Retina (tissue), 1 donor: Measurements from ENCODE around the gene CBFA2T3.
A peak's percentile ranks its signal among the peaks of the same experiment; 100 is the strongest.
"Not testable (repeated sequence)": the region's sequence is repeated elsewhere in the genome, so short reads cannot be mapped to it uniquely, and the experiment has no call there.

Source experiments
- DNase-seq: peaks from one replicate; pipeline ENCODE4 v3.0.0-alpha.2; 2016

Gene CBFA2T3

DNA sequence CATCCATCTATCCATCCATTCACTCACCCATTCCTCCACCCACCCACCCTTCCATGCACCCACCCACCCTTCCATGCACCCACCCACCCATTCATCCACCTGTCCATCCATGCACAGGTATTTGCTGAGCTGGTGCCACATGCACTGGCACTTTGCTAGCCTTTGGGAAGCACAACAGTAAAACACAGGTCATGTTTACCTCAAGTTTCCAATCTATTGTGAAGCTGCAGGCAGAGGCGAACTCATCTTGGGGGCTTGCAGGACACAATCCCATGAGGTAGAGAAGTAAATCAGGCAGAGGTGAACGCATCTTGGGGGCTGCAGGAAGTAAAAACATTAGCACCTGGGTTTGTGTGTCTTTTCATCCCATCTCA is 35.6 kb upstream of the CBFA2T3 start:
- peak; percentile 0 for DNase-seq

DNA sequence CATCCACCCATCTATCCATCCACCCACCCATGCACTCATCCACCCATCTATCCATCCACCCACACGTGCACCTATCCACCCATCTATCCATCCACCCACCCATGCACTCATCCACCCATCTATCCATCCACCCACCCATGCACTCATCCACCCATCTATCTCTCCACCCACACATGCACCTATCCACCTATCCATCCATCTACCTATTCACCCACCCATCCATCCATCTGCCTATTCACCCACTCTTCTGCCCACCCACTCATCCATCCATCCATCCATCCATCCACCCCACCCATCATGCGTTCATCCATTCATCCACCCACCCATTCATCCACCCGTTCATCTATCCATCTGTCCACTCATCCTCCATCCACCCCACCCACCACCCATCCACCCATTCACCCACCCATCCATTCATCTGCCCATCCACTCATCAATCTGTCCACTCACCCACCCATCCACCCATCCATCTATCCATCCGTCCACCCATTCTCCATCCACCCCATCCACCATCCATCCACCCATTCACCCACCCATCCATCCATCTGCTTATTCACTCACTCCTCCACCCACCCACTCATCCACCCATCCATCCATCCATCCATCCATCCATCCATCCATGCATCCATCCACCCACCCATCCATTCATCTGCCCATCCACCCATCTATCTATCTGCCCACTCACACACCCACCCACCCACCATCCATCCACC is 35.1 kb upstream of the CBFA2T3 start:
- DNase-seq, result no peak

DNA sequence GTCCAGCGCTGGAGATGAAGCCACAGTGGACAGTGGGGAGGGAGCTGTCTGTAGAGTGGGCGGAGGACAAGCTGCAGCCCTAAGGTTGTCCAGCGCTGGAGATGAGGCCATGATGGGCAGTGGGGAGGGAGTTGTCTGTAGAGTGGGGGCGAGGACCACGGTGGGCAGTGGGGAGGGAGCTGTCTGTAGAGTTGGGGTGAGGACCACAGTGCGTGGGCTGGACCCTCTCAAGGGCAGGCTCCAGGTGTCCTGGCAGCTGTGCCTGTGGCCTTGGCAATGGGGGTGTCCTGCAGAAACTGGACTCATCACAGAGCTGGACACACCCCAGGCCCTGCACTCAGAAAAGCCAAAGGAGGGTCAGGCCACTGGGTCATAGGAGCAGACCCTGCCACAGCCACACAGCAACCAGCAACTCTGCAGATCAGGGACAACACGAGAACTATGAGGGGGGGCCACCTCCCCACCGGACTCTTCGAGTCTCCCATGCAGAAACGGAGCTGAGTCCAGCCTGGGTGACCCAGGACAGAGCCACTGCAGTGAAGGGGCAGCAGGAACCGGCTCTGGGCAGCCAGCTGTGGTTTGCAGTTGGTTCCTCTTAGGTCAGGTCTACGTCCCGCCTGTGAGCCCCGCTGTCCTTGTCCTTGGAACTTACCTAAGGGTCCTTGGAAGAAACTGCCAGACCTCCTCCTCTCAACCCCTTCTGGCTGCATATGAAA is 33.4 kb upstream of the CBFA2T3 start:
- peak; percentile 0 for DNase-seq

DNA sequence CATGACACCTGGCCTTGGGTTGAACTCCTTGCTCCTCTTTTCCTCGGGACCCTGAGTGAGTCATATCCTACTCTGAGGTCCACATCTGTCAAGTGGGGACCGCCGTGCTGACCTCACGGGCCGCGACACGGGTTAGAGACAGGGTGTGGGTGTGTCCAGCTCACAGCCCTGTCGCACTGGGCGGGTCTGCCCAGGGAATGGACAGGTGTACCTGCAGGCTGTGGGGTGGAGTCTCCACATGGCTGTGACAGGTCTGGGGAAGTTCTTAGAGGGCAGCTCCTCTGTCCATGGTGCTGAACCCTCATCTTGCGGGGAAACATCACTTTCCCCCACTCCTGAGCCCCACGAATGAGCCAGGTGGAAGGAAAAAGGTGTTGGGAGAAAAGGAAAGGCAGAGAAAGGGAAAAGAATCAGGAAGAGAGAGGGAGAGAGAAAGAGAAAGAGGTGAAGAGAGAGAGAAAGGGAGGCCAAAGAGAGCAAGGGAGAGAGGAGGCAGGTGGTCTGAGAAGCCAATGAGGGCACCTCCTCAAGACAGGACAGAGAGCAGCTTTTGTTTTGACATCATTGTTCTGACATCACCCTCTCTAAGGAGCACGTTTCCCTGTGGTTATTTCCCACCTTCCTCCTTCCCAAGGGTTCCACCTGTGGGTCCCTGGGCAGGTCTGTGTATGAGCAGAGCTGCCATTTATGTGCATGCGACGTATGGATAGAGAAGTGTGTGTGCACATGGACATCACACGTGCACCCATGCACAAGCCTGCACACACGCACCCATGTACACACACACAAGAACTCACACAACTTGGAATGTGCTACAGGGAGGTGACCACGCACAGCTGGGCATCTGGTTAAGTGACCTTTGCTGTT is 32.6 kb upstream of the CBFA2T3 start:
- DNase-seq, result peak; percentile 22

DNA sequence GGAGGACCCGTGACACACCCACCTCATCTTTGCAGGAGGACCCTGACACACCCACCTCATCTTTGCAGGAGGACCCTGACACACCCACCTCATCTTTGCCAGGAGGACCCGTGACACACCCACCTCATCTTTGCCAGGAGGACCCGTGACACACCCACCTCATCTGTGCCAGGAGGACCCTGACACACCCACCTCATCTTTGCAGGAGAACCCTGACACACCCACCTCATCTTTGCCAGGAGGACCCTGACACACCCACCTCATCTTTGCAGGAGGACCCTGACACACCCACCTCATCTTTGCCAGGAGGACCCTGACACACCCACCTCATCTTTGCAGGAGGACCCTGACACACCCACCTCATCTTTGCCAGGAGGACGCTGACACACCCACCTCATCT is 31.8 kb upstream of the CBFA2T3 start:
- DNase-seq, result not testable (repeated sequence)

DNA sequence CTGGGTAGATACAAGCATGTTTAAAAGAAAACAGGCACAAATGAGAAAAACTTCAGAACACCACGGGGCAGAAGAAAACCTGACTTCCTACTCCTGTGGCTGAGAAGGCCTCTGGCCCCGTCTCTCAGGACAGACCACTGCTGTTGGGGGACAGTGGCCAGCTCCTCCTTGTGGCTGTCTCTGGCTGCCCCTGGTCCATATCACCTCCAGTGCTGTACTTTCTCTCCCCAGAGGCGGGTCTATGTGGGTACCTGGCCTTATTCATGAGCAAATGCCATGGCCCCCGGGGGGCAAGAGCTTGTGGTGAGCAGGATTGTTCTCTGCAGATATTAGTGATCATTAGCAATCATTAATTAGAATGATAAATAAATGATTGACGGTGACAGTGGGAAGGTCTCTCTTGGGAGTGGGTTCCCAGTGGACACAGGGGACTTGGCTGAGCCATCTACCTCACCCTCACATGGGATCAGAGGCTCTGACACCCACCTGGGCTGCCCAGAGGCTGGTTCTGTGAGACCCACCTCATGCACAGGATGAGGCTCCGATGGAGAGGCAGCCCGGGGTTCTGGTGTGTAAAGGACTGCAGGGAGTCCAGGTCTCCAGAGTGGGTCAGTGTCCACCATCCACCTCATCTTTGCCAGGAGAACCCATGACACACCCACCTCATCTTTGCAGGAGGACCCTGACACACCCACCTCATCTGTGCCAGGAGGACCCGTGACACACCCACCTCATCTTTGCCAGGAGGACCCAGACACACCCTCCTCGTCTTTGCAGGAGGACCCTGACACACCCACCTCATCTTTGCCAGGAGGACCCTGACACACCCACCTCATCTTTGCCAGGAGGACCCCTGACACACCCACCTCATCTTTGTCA is 30.6 kb upstream of the CBFA2T3 start:
- peak; percentile 1 for DNase-seq

DNA sequence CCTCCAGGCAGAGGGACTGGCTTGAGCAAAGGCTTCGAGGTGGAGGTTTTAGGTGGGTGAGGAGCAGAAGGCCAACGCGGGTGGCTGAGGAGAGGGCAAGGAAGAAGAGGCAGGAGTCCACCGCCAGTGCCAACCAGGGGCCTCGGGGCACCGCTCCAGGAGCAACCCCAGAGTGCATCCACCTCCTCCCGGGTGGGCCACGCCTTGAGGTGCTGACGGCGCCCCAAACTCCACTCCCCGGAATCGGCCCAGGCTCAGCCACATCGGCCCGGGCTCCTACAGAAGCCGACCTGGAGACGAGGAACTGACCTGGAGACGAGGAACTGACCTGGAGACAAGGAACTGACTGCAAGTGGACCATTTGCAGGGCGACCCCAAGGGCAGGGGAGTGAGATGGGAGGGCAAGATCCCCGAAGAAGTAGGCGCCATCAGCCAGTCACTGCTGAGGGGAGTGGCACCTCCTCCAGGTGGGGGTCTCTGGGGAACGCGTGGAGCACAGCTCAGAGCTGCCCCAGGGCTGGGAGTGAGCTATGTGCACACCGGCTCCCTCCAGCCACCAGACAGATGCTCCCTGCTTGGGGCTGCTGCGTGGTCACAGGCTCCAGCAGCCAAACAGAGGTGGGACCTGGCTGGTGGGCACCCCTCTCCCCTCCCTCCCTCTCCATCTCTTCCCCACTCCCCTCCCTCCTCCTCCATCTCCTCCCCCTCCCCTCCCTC is 29.2 kb upstream of the CBFA2T3 start:
- DNase-seq, result peak; percentile 5

DNA sequence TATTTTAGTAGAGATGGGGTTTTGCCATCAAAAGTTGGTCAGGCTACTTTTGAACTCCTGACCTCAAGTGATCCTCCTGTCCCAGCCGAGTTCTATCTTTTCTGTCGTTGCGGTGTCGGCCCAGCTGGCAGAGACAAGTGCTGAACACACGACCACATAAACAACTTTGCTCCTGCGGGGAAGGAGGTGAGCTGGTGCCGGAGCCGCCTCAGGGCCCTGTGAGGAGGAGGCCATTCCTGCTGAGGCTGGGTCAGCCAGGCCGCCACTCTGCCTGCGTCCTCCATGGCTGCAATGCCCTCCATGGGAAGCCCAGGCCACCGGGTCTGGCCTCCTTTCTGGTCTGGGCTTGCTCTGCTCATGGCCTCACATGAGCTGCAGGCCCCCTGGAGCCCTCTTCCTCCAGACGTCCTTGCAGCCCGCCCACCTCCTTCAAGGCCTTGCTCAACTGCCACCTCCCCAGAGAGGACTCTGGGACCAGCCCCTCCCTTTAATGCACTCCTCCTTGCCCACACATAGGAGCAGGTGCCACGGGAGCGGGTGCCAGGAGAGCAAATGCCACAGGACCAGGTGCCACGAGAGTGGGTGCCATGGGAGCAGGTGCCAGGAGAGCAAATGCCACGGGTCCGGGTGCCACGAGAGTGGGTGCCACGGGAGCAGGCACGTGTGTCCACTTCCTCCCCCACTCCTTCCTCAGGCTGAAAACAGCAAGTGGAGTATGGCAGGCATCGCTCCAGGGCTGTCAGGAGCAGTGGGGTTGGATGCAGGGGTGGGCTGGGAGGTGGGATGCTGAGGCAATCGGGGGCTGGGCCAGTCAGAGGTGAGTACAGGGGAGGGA is 28.4 kb upstream of the CBFA2T3 start:
- DNase-seq, result no peak

DNA sequence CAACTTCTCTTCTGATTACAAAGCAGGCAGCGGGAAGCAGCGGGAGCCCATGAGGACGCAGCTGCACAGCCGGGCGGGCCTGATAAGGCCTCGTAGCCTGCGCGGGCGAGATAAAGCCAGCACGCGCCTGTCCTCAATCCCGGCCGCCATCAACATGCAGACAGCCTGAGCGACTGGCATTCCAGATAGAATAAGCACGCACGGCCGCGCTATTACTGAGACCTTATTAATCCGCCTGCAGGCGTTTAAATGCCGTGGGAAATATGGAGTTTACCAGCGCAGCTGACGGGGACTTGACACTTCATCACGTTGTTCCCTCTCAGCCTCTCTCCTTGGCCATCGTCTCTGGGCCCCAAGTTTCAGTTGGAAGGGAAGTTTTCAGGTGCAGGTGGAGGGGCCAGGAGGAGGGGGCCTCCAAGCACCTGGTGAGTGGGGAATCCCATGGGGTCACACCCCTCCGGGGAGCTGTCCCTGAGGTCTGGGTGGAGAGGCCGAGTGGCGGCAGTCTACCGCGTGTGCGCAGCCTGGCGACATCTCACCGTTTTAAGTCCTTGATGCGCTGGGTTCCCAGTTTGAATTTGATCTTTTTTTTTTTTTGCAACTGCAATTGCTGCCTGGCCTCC is 27.3 kb upstream of the CBFA2T3 start:
- DNase-seq, result peak; percentile 75

DNA sequence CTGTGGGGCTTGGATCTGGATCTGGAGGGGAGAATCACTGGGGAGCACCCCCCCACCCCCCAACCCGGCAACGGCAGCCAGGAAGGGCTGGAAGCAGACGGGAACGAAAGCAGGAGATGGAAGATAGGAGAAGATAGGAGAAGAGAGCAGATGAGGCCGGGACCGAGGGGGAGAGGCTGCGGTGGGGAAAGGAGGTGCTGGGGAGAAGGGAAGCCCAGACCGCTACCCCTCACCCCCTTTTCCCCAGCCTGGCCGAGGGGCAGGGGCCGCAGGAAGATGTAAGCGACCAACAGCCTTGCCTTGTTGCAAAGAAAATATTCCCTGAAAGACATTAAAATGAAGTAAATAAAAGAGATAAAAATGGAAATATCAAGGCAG is 26.8 kb upstream of the CBFA2T3 start:
- DNase-seq, result no peak

DNA sequence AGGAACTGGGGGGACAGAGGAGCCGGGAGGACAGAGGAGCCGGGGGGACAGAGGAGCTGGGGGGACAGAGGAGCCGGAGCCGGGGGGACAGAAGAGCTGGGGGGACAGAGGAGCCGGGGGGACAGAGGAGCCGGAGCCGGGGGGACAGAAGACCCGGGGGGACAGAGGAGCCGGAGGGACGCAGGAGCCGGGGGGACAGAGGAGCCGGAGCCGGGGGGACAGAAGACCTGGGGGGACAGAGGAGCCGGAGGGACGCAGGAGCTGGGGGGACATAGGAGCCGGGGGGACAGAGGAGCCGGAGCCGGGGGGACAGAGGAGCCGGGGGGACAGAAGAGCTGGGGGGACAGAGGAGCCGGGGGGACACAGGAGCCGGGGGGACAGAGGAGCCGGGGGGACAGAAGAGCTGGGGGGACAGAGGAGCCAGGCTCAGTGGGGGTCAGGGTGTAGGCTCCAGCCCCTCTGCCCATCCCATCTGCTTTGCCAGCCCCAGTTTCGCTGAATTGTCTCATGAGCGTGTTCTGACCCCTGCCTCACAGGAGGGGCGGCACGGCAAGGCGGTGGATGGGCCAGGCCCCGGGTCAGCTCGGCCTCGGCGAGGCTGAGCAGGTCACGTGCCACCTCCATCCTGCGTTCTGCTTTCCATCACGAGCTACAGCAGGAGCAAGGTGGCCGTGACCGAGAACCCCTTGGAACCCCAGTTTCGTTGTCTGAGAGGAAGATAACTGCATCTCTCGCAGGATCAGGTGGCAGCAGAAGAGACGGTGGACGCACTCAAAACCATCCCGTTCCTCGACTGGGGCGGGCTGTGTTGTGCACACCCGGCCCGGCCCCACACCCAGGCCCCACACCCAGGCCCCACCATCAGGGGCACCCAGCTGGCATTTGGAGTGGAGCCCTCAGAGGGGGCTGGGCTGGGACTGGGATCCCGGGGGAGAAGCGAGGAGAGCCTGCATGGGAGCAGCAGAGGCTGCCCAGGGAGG is 26.1 kb upstream of the CBFA2T3 start:
- DNase-seq, result no peak

DNA sequence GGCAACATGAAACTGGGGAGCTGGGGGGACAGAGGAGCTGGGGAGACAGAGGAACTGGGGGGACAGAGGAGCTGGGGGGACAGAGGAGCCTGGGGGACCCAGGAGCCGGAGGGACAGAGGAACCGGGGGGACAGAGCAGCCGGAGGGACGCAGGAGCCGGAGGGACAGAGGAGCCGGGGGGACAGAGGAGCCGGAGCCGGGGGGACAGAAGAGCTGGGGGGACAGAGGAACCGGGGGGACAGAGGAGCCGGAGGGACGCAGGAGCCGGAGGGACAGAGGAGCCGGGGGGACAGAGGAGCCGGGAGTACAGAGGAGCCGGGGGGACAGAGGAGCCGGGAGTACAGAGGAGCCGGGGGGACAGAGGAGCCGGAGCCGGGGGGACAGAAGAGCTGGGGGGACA is 25.1 kb upstream of the CBFA2T3 start:
- DNase-seq, result not testable (repeated sequence)

DNA sequence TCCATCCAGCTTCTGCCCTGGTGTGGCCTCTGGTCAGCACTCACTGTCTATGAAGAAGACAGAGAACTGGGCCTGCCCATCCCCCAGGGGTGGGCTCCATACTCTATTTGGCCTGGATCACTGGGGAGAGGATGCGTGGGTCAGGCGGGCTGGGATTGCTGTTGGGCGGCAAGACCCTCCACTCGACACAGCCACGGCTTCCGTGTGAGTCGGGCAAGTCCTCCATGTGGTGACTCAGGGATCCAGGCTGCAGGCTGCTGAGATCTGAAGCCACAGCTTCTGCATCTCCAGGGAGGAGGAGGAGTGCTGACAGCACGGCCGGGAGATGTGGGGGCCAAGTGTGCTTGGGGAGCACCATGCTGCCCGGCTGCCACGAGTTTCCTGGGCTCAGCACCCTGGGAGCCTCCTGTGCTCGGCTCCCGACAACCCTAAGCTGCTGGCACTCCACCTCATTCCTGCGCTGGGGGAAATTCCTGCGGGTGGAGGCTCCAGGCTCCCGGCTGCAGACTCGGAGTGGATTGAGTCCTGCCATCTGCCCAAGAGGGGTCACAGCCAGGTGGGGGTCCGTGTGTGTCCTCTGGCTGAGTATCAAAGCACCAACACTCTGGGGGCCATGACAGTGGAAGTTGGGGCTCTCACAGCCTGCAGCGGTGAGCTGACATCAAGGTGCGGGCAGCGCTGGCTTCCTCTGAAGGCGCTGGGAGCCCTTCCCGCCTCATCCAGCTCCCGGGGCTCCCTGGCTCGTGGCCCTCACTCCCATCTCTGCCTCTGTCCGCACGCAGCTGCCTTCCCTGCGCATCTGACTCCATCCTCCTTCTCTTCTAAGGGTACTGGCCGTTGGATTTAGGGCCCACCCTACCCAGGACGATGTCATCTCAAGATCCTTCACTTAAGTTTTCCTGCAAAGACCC is 24.4 kb upstream of the CBFA2T3 start:
- no peak for DNase-seq

DNA sequence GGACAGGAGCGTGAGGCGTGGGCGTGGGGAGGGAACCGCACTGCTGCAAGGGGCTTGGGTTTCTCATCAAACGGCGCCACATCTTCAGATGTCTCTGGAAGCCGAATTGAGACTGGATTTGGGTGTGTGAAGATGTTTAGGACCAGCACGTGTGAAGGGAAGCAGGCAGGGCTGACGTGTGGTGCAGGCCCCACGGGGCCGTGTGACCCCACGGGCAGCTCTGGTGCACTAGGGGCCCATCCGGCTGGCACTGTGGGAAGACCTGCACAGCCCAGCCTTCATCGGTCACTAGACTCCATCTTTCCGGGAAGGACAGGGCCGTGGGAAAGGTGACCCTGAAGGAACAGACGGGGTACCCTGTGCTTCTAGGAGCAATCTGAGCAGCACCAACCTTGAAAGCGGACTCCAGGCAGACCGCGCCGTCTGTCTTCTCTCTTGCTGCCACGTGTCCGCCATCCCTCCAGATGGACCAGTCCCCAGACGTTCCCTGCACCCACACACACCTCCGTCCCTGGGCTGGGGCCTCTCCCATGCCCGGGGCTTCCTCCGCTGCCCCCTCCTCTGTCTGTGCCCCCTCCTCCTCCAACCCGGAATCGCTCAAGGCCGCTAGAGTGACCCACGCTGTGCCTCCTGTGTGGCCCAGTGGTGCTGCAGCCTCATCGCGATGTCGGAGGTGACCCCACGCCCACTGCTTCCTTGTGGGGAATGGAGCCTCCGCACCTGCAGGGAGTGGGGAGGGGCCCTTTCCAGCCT is 23.4 kb upstream of the CBFA2T3 start:
- no peak for DNase-seq

DNA sequence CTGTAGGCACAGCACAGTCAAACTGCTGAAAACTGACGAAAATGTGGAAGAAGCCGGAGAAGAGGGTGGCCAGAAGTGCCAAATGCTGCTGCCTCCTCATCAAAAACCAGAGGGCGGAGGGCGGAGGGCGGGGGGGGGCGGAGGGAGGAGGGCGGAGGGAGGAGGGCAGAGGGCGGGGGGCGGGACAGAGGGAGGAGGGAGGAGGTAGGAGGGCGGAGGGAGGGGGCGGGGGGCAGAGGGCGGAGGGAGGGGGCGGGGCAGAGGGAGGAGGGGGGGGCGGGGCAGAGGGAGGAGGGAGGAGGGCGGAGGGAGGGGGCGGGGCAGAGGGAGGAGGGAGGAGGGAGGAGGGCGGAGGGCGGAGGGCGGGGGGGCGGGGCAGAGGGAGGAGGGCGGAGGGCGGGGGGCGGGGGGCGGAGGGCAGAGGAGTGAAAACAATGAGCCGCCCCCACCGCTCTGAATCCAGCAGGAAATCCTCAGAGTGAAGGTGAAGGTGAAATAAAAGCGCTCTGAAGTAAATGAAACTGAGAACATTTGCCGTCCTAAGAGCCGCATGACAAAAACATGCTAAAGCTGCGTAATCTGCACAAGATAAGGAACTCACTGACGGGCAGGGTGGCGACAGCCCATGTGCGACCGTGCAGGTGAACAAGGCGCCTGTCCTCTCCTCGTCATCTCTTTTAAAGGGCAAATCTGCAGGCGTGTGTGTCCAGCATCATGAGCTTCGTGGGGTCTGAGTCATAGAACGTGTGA is 22.6 kb upstream of the CBFA2T3 start:
- DNase-seq, result no peak

DNA sequence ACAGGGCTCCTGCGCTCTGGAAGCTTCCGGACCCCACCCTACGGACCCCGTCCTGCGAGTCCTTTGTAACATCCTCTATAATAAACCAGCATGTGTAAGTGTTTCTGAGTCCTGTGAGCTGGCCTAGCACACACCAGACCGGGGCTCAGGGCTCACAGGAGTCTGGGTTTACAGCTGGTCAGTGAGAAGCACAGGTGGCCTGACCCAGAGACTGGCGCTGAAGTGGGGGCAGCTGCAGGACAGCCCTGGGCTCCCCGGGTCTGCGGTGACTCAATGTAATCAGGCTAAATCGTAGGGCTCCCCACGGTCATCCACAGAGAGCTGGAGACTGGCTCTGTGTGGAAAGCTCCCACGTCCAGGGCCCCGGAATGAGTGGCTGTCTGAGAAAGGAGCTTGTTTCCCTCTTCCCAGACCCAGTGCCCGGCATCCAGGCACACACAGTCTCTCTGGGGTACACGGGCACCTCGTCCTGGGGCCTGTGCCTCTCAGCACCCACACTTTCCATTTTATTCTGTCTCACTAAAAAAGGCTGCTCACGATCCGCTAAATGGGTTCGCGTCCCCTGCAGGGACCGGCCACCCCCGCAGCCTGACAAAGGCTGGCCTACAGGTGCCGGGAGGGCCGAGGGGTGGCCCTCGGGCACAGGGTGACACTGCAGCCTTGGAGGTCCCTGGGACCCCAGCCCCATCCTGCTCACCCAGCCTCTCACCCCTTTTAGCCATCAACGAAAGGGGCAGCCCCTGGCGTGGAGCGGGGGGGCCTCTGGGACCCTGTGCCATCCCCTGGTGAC is 18.9 kb upstream of the CBFA2T3 start:
- no peak for DNase-seq
